IMR-90 (cell line): ENCODE results near the gene HFE. TPM values are rescaled to one million over a fixed set of nuclear protein-coding genes. Genes with fewer than 3 reads are reported as not detected.

Source experiments
- ATAC-seq: fragments of 200-7000 bp; cut with Tn5 transposase; 2 replicates; pipeline ENCODE4 v1.9.1; 2020; ENCODE audit warnings: low read depth, mild to moderate bottlenecking, moderate library complexity
- BruUV-seq: library from RNA; stranded (reverse); fragments of 400-500 nt; replicated peaks from 2 replicates; lab custom pipeline; 2021; lab: Mats Ljungman, UMichigan
- CTCF ChIA-PET: fragments of 300-600 bp; formaldehyde crosslinking; extraction: SDS; loops from one replicate; lab custom pipeline; 2021; ENCODE audit warnings: antibody characterized with exemption; lab: Yijun Ruan, JAX
- POLR2A ChIA-PET: fragments of 300-600 bp; sonication (Branson Sonifier 250); formaldehyde crosslinking; loops from one replicate; lab custom pipeline; 2022; ENCODE audit warnings: antibody characterized with exemption; ENCODE audit not compliant: unreplicated experiment; lab: Charles Lee
- DNase-seq: peaks from one replicate; pipeline ENCODE4 v3.0.0; 2013
- H2AFZ ChIP-seq: replicated peaks from 2 replicates; pipeline ENCODE3; 2013; ENCODE audit warnings: low read length, mild to moderate bottlenecking; ENCODE audit not compliant: poor library complexity
- H2AK5ac ChIP-seq: 2 replicates; pipeline ENCODE4 v1.6.1; 2013; ENCODE audit warnings: low read depth, low read length, inconsistent platforms
- H2AK9ac ChIP-seq: replicated peaks from 2 replicates; pipeline ENCODE3; 2013; ENCODE audit warnings: mild to moderate bottlenecking, low read depth, low read length, moderate library complexity; ENCODE audit not compliant: poor library complexity
- H2BK120ac ChIP-seq: 2 replicates; pipeline ENCODE4 v1.6.1; 2013; ENCODE audit warnings: low read depth, low read length, inconsistent platforms
- H2BK15ac ChIP-seq: 3 replicates; pipeline ENCODE4 v1.6.1; 2013; ENCODE audit warnings: low read depth, low read length, inconsistent platforms
- H2BK20ac ChIP-seq: 2 replicates; pipeline ENCODE4 v1.6.1; 2013; ENCODE audit warnings: low read depth, mild to moderate bottlenecking, inconsistent platforms, low read length, moderate library complexity
- H2BK5ac ChIP-seq: 2 replicates; pipeline ENCODE4 v1.6.1; 2013; ENCODE audit warnings: mild to moderate bottlenecking, low read depth, low read length, inconsistent platforms; ENCODE audit not compliant: poor library complexity, severe bottlenecking
- H3K14ac ChIP-seq: replicated peaks from 2 replicates; pipeline ENCODE4 v1.6.1; 2013; ENCODE audit warnings: low read depth, low read length, inconsistent platforms
- H3K18ac ChIP-seq: 2 replicates; pipeline ENCODE4 v1.6.1; 2013; ENCODE audit warnings: low read depth, low read length, control low read depth
- H3K23ac ChIP-seq: 2 replicates; pipeline ENCODE4 v1.6.1; 2013; ENCODE audit warnings: low read depth, low read length, inconsistent platforms
- H3K27ac ChIP-seq: 2 replicates; pipeline ENCODE4 v1.5.1; 2013; ENCODE audit warnings: mild to moderate bottlenecking, control low read depth, low read length; ENCODE audit not compliant: insufficient read depth
- H3K27me3 ChIP-seq: 2 replicates; pipeline ENCODE4 v1.6.1; 2013; ENCODE audit warnings: low read length; ENCODE audit not compliant: control insufficient read depth, insufficient read depth
- H3K36me3 ChIP-seq: 2 replicates; pipeline ENCODE4 v1.6.1; 2013; ENCODE audit warnings: low read length, mixed read lengths; ENCODE audit not compliant: control insufficient read depth, insufficient read depth
- H3K4ac ChIP-seq: 2 replicates; pipeline ENCODE4 v1.6.1; 2013; ENCODE audit warnings: low read depth, low read length, inconsistent platforms
- H3K4me1 ChIP-seq: 2 replicates; pipeline ENCODE4 v1.6.1; 2013; ENCODE audit warnings: low read length, mixed read lengths; ENCODE audit not compliant: control insufficient read depth, insufficient read depth
- H3K4me2 ChIP-seq: 2 replicates; pipeline ENCODE4 v1.6.1; 2013; ENCODE audit warnings: low read depth, mild to moderate bottlenecking, control low read depth, low read length, moderate library complexity
- H3K4me3 ChIP-seq: 2 replicates; pipeline ENCODE4 v1.5.1; 2013; ENCODE audit warnings: low read depth, mild to moderate bottlenecking, control low read depth, low read length, moderate library complexity; ENCODE audit not compliant: insufficient read depth
- H3K56ac ChIP-seq: 2 replicates; pipeline ENCODE4 v1.6.1; 2013; ENCODE audit warnings: low read length, inconsistent platforms; ENCODE audit not compliant: insufficient read depth; ENCODE audit errors: extremely low read depth
- H3K79me1 ChIP-seq, 2 experiments: 2 replicates each; pipeline ENCODE4 v1.6.1; 2013; ENCODE audit warnings: low read length in 2 of 2, inconsistent platforms in 1 of 2, low read depth in 1 of 2
- H3K9ac ChIP-seq: 2 replicates; pipeline ENCODE4 v1.6.1; 2013; ENCODE audit warnings: low read depth, low read length, control low read depth
- H3K9me1 ChIP-seq: 2 replicates; pipeline ENCODE4 v1.6.1; 2013; ENCODE audit warnings: low read length, inconsistent platforms; ENCODE audit not compliant: insufficient read depth
- H3K9me3 ChIP-seq: 2 replicates; pipeline ENCODE4 v1.6.1; 2013; ENCODE audit warnings: low read length; ENCODE audit not compliant: control insufficient read depth, insufficient read depth
- H4K20me1 ChIP-seq: 2 replicates; pipeline ENCODE4 v1.6.1; 2013; ENCODE audit warnings: low read length, inconsistent platforms; ENCODE audit not compliant: insufficient read depth
- H4K5ac ChIP-seq: 2 replicates; pipeline ENCODE4 v1.6.1; 2013; ENCODE audit warnings: mild to moderate bottlenecking, low read depth, low read length, control low read depth
- H4K8ac ChIP-seq, 2 experiments: 2 replicates each; pipeline ENCODE4 v1.6.1; 2013; ENCODE audit warnings: low read depth in 2 of 2, low read length in 2 of 2, control low read depth in 1 of 2, inconsistent platforms in 1 of 2
- H4K91ac ChIP-seq: 2 replicates; pipeline ENCODE4 v1.6.1; 2013; ENCODE audit warnings: low read depth, low read length, inconsistent platforms; ENCODE audit not compliant: insufficient read depth
- CHD1 ChIP-seq: IDR thresholded peaks from 2 replicates; pipeline ENCODE4 v1.6.1; 2012; ENCODE audit warnings: low read depth, low read length, improper control_type of control experiment
- CTCF ChIP-seq: conservative IDR thresholded peaks from 2 replicates; pipeline ENCODE4 v1.5.1; 2012; ENCODE audit warnings: mild to moderate bottlenecking, low read depth, low read length, improper control_type of control experiment
- FOS ChIP-seq: fragments of 150-350 bp; IDR thresholded peaks from 2 replicates; pipeline ENCODE4 v1.6.1; 2016; ENCODE audit warnings: low read depth, low read length
- MXI1 ChIP-seq: IDR thresholded peaks from 2 replicates; pipeline ENCODE4 v1.6.1; 2012; ENCODE audit warnings: low read depth, mild to moderate bottlenecking, low read length, moderate library complexity, borderline replicate concordance
- RAD21 ChIP-seq: IDR thresholded peaks from 2 replicates; pipeline ENCODE4 v1.6.1; 2012; ENCODE audit warnings: low read length, improper control_type of control experiment
- SMC3 ChIP-seq: fragments of 150-350 bp; IDR thresholded peaks from 2 replicates; pipeline ENCODE4 v1.6.1; 2016; ENCODE audit warnings: low read depth, mild to moderate bottlenecking, antibody characterized with exemption, low read length, moderate library complexity
- USF2 ChIP-seq: fragments of 150-350 bp; IDR thresholded peaks from 2 replicates; pipeline ENCODE4 v1.6.1; 2017; ENCODE audit warnings: mild to moderate bottlenecking, antibody characterized with exemption, low read length, low read depth
- WGBS, 2 experiments: methylation state at CpG; one replicate each; pipeline versions ENCODE4 v1.1.5 to v1.1.7; 2013; ENCODE audit warnings: missing lambda C conversion rate in 2 of 2; ENCODE audit not compliant: insufficient read length in 1 of 2; ENCODE audit errors: extremely low coverage in 2 of 2; 5-methylcytosine and 5-hydroxymethylcytosine counted together
- dilution Hi-C: fragments of 300-500 bp; cut with HindIII; formaldehyde crosslinking; loops from one replicate; pipeline ENCODE4 v1.14.3; 2018; ENCODE audit warnings: low sequenced_read_pairs; ENCODE audit not compliant: unreplicated experiment
- in situ Hi-C: fragments of 300-500 bp; cut with MboI; formaldehyde crosslinking; loops from 3 replicates; pipeline ENCODE4 v1.14.3; 2019; ENCODE audit warnings: low sequenced_read_pairs, inconsistent platforms, mixed read lengths
- intact Hi-C: fragments of 100-400 bp; cut with micrococcal nuclease; formaldehyde crosslinking; loops from 2 replicates; pipeline ENCODE4 v1.10.0; 2022
- polyA plus RNA-seq, 3 experiments: library from polyadenylated mRNA; depleted of rRNA; stranded (reverse); fragments of >200 nt; gene quantifications; 2 replicates each; pipeline ENCODE4 v1.2.3, GENCODE V29; 2012; ENCODE audit warnings: low replicate concordance in 1 of 3
- total RNA-seq: library from RNA; depleted of rRNA; stranded (reverse); fragments of >200 nt; gene quantifications from 2 replicates; pipeline ENCODE4 v1.2.3, GENCODE V29; 2012
- TF ChIP-seq, protein P1 (sequence below): fragments of 150-350 bp; IDR thresholded peaks from 2 replicates; pipeline ENCODE4 v1.6.1; 2016; ENCODE audit warnings: low read depth, mild to moderate bottlenecking, low read length, moderate library complexity, borderline replicate concordance

Gene HFE
- total and polyA plus RNA-seq, 2 of the 4 experiments (the other 2 are of a cell fraction): 14.9 to 15.7 TPM

DNA sequence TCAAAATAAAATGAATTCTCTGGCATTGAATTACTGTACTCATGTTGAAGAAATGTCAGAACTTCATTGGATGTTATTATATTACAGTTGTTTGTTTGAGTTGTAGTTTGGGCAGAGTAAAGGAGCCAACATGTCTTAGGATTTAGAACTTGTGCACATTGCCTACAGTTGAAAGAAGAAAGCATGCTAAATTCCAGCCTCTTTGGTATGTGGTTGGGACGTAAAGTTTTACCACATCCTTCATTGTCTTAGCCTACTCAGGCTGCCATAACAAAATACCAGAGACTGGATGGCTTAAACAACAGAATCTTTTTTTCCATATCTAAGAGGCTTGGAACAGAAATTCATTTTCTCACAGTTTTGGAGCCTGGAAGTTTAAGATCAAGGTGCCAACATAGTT lies 42.4 kb downstream of the HFE start:
- Histone ChIP-seq H3K56ac (no peak overlapping the region), H2BK5ac (peak overlapping the region; percentile 64), H3K79me1 (peaks cover 13 to 38% of the 10 kb centered on the region in 2 experiments; a peak in 3 of 4 replicates), H3K9ac (no peak overlapping the region), H2BK15ac (0 out of 3 replicates have a peak overlapping the region, but pooled peaks have one; percentile 70), H3K27me3 (no peaks in the 10 kb centered on the region), H3K9me1 (peaks cover 4% of the 10 kb centered on the region; the same call in 1 of the 2 replicates), H3K36me3 (peaks cover 18% of the 10 kb centered on the region), H3K27ac (peak overlapping the region; percentile 88; the same call in 1 of the 2 replicates), H2AFZ (no peak overlapping the region), H3K23ac (peak overlapping the region; percentile 45; the same call in 1 of the 2 replicates), H3K4ac (peak overlapping the region; percentile 58), H4K20me1 (peaks cover 42% of the 10 kb centered on the region), H2BK20ac (peak overlapping the region; percentile 26; the same call in 1 of the 2 replicates), H4K8ac (peak overlapping the region in 1 of 2 experiments; percentile 44; a peak in 1 of 4 replicates), H2BK120ac (peak overlapping the region; percentile 42; the same call in 1 of the 2 replicates), H3K4me2 (peak overlapping the region; percentile 79), H4K91ac (peak overlapping the region; percentile 63; the same call in 1 of the 2 replicates), H3K9me3 (no peaks in the 10 kb centered on the region), H3K4me3 (no peak overlapping the region), H2AK9ac (no peak overlapping the region), H3K4me1 (peaks cover 4% of the 10 kb centered on the region), H3K18ac (peak overlapping the region; percentile 50), H3K14ac (no peak overlapping the region; the same call in 1 of the 2 replicates), H2AK5ac (peak overlapping the region; percentile 73), H4K5ac (peak overlapping the region; percentile 44; the same call in 1 of the 2 replicates)
- DNase-seq: peak; percentile 52
- BruUV-seq: no TSS peak
- POLR2A ChIA-PET: no interaction called here
- intact Hi-C loops (loop anchor here (2.0 kb wide), 1 partner anchor 17 kb away; no protein-coding TSS in a partner anchor), dilution Hi-C loops (no loop called here), in situ Hi-C loops (no loop called here)
- ATAC-seq: peak; percentile 35
- WGBS, 2 experiments: no CpG with 5 or more reads among the region's 1 CpG
- no peak for TF ChIP-seq CTCF
- TF ChIP-seq RAD21: no peak
- TF ChIP-seq, protein P1, sequence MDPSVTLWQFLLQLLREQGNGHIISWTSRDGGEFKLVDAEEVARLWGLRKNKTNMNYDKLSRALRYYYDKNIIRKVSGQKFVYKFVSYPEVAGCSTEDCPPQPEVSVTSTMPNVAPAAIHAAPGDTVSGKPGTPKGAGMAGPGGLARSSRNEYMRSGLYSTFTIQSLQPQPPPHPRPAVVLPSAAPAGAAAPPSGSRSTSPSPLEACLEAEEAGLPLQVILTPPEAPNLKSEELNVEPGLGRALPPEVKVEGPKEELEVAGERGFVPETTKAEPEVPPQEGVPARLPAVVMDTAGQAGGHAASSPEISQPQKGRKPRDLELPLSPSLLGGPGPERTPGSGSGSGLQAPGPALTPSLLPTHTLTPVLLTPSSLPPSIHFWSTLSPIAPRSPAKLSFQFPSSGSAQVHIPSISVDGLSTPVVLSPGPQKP: no peak
- no peak for TF ChIP-seq USF2
- TF ChIP-seq MXI1: no peak
- TF ChIP-seq SMC3: no peak
- no peak for TF ChIP-seq FOS
- no peak for TF ChIP-seq CHD1
- CTCF ChIA-PET: no interaction called here
